CD4-positive, alpha-beta T cell treated with Interleukin-2 at 100 ng/mL for 4 hours (primary cell): ENCODE results near the gene RPL21.

Source experiments
- DNase-seq: peaks from one replicate; pipeline ENCODE4 v3.0.0-alpha.2; 2020; ENCODE audit warnings: low spot score

Gene RPL21

DNA sequence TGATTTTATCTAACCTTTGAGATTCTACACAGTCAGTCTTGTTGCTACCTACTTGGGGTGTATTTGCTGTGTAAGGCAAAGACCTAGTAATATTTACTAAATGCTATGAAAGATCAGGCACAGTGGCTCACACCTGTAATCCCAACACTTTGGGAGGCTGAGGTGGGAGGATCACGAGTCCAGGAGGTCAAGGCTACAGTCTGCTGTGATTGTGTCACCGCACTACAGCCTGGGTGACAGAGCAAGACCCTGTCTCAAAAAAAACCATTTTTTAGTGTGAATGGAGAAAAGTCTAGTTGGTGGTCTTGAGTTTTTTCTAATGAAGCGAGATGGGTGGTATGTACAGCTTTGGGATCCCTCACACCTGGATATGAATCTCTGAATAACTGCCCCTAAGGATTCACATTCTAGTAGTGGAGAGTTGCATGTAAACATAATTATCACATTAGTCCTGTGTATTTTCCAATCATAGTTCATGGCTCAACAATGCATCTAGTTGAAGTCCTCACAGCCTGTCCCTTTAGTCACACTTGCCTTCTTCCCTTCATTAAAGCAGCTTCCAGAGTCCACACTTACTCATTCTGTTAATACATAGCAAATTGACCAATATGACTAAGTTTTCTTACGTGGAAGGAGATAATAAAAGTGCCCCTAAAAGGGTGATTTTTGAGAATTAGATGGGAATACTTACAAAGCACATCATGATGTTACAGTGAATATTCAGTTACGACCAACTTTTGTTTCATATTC lies 7.5 kb downstream of the RPL21 start:
- DNase-seq: no peak

DNA sequence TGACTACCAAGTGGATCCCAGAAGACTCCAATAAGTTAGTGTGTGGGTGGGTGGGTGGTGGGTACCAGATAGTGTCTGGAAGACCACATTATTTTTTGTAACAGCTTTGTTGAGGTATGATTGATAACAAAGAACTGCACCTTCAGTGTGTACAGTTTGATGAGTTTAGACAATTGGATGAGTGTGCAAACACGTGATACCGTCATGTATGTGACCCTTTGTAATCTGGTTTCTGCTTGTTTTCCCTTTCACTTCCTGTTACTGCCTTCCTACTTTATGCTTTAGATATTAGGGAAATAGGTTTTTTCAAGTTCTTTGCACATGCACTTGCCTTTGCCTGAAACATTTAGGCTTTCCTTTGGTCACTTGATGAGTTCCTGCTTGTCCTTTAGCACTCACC lies 8.5 kb downstream of the RPL21 start:
- no peak for DNase-seq

DNA sequence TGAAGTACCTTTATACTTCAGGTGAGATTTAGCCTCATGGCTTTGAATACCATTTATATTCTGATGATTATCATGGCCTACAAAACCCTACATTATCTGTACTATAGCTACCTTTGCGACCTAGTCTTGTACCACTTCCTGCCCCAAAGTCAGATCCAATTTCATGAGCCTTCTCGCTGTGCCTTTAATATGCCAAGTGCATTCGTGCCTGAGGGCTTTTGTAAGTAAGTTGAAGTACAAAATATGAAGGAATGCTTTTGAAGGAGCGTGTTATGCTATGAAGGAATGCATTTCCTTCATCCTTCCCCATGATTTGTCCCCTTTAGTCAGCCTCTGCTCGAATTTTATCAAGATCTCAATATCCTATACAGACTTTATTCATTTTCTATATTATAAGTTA lies 10.0 kb downstream of the RPL21 start:
- DNase-seq: no peak

DNA sequence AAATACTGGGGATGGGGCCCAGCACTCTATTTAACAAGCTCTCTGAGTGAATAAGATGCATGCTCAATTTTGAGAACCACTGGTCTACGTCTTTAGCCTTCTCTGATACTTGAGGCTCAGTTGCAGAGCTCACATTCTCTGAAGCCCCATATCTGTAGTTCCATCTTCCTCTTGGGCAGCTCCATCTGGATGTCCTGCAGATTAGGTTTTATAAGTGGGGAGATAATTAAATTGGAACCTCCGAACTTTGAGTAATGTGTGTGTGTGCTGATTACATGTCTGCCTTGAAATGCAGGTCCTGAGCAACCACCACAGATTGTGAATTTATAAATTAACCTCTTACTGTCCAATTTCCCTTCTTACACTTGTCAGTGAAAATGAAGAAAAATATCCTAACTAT lies 12.1 kb downstream of the RPL21 start:
- no peak for DNase-seq

DNA sequence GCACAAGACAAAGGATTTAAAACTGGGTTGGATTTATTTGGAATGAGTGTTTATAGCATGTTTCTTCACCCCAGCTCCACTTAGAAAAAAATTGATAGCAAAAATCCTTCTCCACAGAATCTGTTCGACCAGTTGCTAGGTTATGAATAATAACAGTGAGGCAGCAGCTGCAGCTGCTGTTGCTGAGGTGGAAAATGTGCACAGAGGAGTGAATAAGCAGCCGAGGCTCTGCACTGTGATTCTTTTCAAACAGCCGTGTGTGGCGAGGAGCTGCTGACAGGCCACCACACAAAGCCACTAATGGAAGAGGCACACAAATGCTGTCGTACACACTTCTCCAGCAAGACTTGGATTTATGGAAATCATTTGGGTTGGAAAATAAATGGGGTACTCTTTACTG lies 12.8 kb downstream of the RPL21 start:
- DNase-seq: no peak

DNA sequence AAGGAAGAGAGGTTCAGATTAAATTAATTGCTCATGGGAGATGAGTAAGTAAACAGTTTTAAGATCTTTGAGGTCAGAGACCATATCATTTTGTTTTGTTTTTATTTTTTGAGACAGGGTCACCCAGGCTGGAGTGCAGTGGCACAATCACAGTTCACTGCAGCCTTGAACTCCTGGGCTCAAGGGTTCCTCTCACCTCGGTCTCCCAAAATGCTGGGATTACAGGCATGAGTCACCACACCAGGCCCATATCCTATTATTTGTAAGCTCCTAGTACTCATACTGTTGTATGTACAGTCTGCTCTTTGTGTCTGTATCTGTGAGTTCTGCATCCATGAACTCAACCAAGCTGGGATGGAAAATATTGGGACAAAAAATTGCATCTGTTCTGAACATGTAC lies 13.3 kb downstream of the RPL21 start:
- no peak for DNase-seq

DNA sequence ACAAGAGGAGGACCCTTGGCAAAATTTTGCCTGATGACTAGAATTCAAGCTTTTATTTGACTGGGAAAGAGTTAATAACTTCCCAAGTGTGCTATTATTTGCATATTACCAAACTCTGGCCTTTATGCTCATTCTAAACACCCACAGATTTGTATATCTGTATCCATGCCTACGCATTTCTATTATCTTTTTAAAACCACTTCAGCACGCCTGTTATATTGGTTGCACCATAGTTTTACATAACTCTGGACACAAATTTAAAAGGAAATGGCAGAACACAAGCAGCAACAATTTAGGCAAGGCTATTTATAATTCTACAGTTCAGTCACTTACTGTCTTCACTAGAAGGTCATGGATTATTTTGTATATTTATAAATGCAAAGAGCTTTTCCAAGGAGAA lies 15.6 kb downstream of the RPL21 start:
- no peak for DNase-seq

DNA sequence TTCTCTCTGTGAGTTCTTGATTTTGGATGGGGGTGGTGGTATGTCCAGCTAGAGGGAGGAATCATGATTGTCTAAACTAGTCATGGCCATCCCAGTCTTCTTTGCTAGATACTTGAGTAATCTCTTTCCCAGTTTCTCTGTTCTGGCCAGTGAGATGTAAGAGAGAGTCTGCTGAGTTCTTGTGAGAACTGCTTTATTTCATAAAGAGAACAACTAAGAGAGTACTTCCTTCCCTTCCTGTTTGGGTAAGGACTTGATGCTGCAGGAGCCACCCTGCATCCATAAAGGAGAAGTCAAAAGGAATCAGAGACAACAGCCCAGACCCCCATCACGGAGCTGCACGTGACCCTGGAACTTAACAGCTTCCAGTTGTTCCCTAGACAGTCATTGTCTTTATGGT lies 16.2 kb downstream of the RPL21 start:
- no peak for DNase-seq

DNA sequence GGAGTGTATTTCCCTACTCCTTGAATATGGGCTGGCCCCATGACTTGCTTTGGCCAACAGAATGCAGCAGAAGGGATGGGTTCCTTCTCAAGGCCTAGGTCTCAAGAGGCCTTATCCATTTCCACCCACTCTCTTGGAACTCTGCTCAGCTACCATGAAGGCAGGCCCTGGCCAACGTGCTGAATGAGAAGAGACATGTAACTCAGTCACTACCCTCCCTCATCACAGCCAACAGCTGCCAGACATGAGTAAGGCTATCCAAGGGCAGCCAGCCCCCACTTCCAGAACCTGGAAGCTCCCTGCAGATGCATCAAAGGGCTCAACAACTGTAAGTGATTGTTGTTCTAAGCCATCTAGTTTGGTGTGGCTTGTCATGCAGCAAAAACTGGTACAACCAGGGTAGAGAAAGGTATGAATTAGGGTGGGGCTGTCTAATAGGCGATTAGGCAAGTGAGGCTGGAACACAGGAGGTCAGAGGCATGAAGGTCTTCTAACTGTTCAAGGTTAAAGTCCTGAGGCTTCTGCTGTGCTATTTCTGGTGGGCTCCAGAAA lies 17.8 kb downstream of the RPL21 start:
- no peak for DNase-seq

DNA sequence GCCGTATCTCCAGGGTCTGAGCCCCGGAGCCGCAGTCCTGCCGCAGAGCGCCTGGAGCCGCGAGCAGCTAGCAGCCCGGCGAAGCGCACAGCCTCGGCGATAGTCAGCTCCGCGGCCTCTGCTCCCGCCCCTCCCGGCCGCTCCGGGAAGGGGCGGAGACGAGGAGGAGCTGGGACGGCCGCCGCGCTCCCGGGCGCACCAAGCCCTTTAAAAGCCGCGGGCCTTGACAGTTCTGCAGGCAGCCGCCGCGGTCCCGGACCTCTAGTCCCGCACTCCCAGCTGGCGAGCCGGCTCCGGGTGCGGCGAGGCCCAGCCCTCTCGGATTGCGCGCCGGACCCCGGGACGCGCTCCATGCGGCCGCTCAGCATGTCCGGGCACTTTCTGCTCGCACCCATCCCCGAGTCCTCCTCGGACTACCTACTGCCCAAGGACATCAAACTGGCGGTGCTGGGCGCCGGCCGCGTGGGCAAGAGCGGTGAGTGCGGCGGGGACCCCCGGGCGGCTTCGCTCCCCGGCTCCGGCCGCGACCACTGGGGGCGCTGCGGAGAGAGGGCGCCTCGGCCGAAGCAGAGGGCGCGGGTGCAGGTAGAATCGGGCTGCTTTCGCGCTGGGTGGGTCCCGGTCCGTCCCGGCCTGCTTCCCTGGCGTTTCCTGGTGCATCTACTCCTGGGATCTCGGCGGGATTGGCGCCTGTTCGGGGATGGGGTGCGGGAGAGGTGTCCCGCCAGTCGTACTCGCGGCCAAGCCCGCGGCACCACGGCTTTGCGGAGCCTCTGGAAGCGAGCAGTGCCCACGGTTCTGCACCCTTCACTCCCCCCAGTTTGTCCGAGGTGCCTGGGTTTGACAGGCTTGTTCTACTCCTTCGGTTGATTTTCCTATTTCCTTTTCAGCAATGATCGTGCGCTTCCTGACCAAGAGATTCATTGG lies 19.5 kb downstream of the RPL21 start, which contains the start of gene RASL11A:
RASL11A (plus strand) TSS at position 237 of the 927 bp plus-strand sequence; CDS start at position 352, 115 bp downstream.
- peak; percentile 68 for DNase-seq

DNA sequence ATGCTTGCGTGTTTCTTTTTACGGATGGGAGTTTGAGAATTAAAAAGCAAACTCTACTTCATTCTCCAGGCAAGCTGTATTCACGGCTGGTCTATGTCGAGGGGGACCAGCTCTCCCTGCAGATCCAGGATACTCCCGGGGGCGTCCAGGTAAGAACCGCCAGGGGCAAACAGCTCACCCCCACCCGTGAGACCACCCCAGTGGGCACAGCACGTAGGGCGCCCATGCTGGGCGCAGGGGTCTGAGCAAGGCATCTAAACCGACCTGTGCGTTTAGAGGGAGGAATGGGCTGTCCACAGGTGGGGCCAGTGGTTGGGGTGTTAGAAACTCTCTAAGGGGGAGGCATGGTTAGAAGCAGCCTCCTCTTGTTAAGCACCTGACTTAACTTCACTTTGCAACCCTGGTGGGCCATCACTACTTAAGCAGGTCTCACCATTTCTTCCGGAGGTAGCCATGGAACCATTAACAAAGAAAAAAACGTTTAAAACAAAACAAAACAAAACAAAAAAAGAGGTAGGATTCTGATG lies 20.3 kb downstream of the RPL21 start:
- no peak for DNase-seq

DNA sequence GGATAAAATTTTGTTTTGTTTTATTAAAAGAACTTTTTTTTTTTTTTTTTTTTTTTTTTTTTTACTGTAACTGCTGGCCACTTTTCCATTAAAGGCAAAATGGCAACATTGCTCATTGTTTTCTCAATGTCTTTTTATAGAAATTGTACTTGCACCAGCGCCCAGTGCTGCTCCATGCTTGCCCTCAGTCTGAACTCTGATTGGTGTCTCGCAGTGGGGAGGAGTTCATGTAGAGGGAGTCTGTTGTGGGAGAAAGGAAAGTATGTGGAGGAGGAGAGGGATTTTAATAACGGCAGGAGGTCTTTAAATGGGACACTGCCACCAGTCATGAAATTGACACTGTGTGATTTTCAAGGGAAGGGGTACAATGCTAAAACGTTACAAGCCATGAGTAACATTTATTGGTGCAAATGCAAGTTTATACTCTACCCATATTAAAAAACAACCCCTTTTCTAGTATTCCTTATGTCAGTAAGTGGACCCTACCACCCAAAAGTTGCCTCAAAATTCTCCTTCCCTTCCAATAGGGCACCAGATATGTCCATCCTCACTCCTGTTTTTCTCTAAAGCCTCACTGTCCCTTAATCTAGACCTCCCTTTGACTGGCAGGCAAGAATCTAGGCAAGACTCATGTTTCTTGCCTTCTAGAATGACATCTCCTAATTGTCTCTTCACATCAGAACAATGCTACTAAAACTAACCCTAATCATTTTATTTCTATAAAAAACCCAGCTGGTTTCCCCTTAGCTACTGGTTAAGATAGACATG lies 22.5 kb downstream of the RPL21 start:
- no peak for DNase-seq

DNA sequence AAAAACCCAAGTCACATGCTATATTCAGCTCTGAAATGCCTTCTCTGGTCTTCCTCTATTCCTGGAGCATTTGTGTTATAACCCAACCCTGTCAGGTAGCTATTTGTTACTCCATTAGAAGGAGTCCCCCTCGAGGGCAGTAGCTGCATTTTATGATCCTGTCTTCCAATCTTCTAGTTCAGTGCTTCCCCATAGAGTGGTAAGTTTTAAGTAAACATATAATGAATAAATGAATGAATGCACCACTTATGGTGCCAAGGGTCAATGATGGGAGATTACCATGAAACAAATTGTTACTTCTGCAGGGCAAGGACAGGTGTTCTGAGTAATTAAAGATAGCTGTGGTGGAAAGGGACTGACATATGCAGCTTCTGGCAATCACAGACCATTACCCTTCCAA lies 23.3 kb downstream of the RPL21 start:
- no peak for DNase-seq

DNA sequence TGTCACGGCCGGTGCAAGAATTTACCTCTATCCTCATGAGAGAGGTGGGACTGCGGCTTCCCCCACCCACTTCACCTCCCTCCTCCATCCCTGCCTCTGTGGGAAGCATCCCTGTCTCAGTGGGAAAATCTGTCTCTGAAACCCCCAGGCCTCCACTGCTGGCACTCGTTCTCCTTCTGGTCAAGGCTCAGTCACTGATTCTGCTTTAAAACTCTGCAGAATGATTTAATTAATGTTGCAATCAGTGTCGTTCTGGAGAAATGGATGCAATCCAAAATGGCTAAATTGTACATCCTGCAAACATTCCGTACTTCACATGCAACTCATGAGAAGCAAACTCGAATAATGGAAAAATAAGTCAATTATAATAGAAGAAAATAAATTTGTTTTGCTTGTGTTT lies 24.8 kb downstream of the RPL21 start:
- no peak for DNase-seq

DNA sequence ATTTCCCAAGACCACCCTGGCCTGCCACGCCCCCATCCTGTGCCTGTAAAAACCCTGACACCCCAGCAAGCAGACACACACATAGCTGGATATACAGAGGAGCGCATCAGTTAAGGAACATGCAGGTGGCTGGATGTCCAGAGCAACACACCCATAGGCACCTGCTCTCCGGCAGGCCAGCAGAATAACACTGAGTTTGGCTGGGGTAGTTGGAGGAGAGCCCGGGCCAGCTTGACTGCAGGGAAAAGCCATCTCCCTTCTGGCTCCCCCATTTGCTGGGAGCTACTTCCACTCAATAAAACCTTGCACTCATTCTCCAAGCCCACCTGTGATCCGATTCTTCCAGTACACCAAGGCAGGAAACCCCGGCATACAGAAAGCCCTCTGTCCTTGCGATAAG lies 28.1 kb downstream of the RPL21 start:
- DNase-seq: no peak

DNA sequence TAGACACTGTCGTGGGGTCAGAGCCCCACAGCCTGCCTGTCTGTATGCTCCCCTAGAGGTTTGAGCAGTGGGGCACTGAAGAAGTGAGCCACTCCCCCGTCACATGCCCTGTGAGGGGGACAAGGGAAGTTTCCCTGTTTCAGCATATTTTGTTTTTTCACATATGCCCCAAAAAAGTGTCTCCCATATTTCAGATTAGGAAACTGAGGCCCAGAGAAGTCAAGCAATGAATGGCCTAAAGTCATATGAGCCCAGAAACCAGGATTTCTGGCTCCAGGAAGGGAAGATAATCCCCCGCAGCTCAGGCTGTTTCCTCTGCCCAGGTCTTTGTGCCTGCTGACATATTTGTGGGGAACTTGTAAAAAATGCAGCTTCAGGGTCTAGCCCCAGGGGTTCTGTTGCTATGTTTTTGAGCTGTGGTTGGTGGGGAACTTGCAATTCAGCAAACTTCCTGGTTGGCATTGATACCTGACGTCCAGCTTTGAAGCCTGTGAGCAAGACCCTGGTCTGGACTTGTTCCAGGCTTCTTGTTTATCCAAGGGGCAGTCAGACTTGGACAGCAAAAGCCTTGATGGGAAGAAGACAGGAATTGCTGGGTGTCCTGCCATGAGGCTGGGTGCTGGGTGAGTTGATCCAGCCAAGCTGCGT lies 28.8 kb downstream of the RPL21 start:
- no peak for DNase-seq

DNA sequence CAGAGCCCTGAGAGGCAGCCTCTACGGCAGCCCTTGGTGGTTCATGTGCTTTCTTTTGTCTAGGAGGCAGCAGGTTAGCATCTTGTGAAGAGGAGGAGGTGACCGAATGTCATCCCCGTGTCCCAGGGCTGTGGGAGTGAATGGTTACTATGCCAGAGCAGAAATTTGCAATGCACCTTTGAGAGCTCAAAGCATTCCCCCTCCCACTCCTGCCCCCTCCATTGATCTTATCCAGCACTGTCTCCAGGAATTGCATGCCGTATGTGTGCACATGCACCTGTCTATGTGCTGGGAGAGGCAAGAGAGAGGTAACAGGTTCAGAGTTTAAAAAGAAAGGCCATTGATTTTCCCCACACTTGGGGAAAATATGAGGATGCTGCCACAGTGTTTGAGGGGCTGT lies 29.5 kb downstream of the RPL21 start:
- DNase-seq: no peak

DNA sequence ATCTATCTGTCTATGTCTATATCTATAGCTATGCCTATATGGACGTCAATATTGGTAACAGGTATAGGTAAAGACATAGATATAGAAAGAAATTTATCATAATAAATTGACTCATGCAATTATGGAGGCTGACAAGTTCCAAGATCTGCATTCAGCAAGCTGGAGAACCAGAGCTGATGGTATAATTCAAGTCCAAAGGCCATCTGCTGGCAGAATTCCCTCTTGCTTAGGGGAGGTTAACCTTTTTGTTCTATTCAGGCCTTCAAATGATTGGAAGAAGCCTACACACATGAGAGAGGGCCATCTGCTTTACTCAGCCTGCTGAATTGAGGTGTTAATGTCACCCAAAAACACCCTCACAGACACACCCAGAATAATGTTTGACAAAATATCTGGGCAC lies 30.1 kb downstream of the RPL21 start:
- DNase-seq: no peak

DNA sequence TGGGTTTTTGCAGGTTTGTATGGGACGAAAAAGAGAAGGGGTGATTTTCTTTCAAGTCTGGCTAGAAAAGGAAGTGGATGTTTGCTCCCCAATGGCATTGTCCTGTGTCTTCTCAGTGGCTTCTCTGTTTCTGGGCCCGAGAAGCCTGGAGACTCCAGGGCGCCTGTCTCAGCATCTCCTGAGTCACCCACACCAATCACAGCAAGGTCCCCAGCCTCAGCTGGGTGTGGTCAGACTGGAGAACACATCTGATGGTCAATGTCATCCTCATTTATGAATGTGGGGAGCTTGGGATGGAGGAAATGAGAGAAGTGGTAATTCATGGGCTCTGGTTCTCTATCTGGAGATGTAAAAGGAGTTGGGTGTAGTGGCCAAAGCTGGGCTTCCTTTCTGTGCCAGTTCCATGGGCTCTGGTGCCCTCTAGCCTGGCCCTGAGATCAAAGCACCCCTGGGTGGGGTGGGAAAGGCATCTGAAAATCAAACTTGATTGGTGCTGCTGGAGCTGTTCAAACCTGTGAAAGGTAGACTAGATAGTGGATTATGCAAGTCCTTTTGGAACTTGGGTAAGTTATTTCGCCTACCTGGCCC lies 32.6 kb downstream of the RPL21 start:
- DNase-seq: no peak

DNA sequence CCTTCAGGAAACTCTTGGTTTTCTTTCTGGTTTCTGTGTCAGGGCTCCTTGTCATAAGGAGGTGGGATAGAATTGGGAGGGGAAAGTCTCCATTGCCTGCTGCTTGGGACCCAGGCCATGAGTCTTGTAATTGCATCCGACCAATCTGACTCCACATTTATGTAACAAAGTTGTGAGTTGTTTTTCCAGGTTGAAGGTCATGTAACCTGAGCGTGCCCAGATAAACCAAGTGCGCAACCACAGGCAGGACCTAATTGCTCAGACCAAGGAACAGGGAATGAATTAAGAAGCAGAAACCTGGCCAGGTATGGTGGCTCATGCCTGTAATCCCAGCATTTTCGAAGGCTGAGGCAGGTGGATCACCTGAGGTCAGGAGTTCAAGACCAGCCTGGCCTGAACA lies 37.0 kb downstream of the RPL21 start:
- no peak for DNase-seq

DNA sequence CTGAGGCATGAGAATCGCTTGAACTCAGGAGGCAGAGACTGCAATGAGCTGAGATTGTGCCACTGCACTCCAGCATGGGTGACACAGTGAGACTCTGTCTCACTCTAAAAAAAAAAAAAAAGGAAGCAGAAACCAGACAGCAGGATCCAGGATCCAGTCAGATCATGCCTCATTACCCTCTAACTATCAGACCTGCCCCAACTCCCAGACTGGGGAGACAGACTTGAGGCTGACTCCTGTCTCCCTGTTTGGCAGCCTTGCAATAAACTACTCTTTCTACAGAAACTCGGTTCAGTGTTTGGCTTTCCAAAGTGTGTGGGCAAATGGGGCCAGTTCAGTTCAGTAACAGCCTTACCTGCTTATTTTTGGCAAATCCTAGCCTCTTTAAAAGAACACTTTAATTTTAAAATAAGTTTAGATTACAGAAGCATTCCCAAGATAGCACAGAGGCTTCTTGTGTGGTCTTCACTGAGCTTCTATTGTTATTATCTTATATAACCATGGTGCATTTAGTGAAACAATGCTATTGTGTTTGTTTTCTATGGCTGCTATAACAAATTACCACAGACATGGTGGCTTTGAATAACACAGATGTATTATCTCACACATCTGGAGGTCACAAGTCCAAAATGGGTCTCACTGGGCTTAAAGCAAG lies 37.8 kb downstream of the RPL21 start:
- no peak for DNase-seq
